ENCODE data around the gene INPP4B.

- TF ChIP-seq CTCF (IDR thresholded peaks at IDR 0.05; ENCODE audit: low read depth, low read length) (no peak), EZH2phosphoT487 (IDR thresholded peaks at IDR 0.05; ENCODE audit: low read depth) (no peak)
Observed at GRCh38 chr4:142079959-142080358, 766.1 kb downstream of the INPP4B start.
